ENCODE measurements around the gene PTK6. TPM values are rescaled to one million over a fixed set of nuclear protein-coding genes. Genes with fewer than 3 reads are reported as not detected.

The PTK6 gene
- total RNA-seq, 2 donors from 2014 or later = 0.22 TPM; not detected in 1

- H3K27ac ChIP-seq (ENCODE audit: low read depth, low read length) = peak overlapping the region; percentile 72
- DNase-seq = peak; percentile 99
- 3 to 5% methylated on average over 13 to 34 of the region's 37 CpGs for WGBS, 2 experiments (ENCODE audit: insufficient coverage in 1 of 2, insufficient read length in 1 of 2)
- H3K36me3 ChIP-seq (ENCODE audit: control insufficient read depth, insufficient read depth, low read length) = no peaks in the 10 kb centered on the region
- H3K4me3 ChIP-seq (ENCODE audit: low read length) = peak overlapping the region; percentile 77
- H3K4me1 ChIP-seq (ENCODE audit: control insufficient read depth, insufficient read depth, low read length) = no peaks in the 10 kb centered on the region
- peak overlapping the region; percentile 63 for H3K4me3 Mint-ChIP-seq
- H3K36me3 Mint-ChIP-seq (ENCODE audit: low read depth) = no peaks in the 10 kb centered on the region
- H3K9me3 Mint-ChIP-seq = no peaks in the 10 kb centered on the region
- no peaks in the 10 kb centered on the region for H3K9me3 ChIP-seq (ENCODE audit: control insufficient read depth, low read length)
- H3K9ac ChIP-seq (ENCODE audit: extremely low read depth, low read length, poor library complexity, severe bottlenecking) = peak overlapping the region; percentile 34
- no peaks in the 10 kb centered on the region for H3K4me1 Mint-ChIP-seq
- no peak for TF ChIP-seq CTCF (conservative IDR thresholded peaks at IDR 0.05)
- H3K27me3 ChIP-seq (ENCODE audit: control insufficient read depth, insufficient read depth, low read length, poor library complexity, severe bottlenecking) = no peaks in the 10 kb centered on the region
- H3K27ac Mint-ChIP-seq = no peak overlapping the region
- no peaks in the 10 kb centered on the region for H3K27me3 Mint-ChIP-seq (ENCODE audit: insufficient read depth)
Observed at GRCh38 chr20:63553251-63553932, 16.2 kb upstream of the PTK6 start.

- WGBS, 2 experiments (ENCODE audit: insufficient coverage in 1 of 2, insufficient read length in 1 of 2) = 30 to 60% methylated on average over 3 to 14 of the region's 15 CpGs
- H3K9ac ChIP-seq (ENCODE audit: extremely low read depth, low read length, poor library complexity, severe bottlenecking) = no peak overlapping the region
- no peaks in the 10 kb centered on the region for H3K27me3 ChIP-seq (ENCODE audit: control insufficient read depth, insufficient read depth, low read length, poor library complexity, severe bottlenecking)
- H3K27ac ChIP-seq (ENCODE audit: low read depth, low read length) = no peak overlapping the region
- Mint-ChIP-seq H3K27ac (peak overlapping the region; percentile 75), H3K4me1 (no peaks in the 10 kb centered on the region), H3K36me3 (ENCODE audit: low read depth) (no peaks in the 10 kb centered on the region), H3K9me3 (no peaks in the 10 kb centered on the region), H3K27me3 (ENCODE audit: insufficient read depth) (no peaks in the 10 kb centered on the region), H3K4me3 (peak overlapping the region; percentile 63)
- no peaks in the 10 kb centered on the region for H3K4me1 ChIP-seq (ENCODE audit: control insufficient read depth, insufficient read depth, low read length)
- no peaks in the 10 kb centered on the region for H3K36me3 ChIP-seq (ENCODE audit: control insufficient read depth, insufficient read depth, low read length)
- no peaks in the 10 kb centered on the region for H3K9me3 ChIP-seq (ENCODE audit: control insufficient read depth, low read length)
- no peak for TF ChIP-seq CTCF (conservative IDR thresholded peaks at IDR 0.05)
- peak; percentile 71 for DNase-seq
- no peak overlapping the region for H3K4me3 ChIP-seq (ENCODE audit: low read length)
Observed at GRCh38 chr20:63552481-63553249, 15.5 kb upstream of the PTK6 start.

GRCh38 chr20:63551068-63551467 lies 13.9 kb upstream of the PTK6 start:
- Histone ChIP-seq H3K36me3 (ENCODE audit: control insufficient read depth, insufficient read depth, low read length) (no peaks in the 10 kb centered on the region), H3K9me3 (ENCODE audit: control insufficient read depth, low read length) (no peaks in the 10 kb centered on the region), H3K4me3 (ENCODE audit: low read length) (no peak overlapping the region), H3K27me3 (ENCODE audit: control insufficient read depth, insufficient read depth, low read length, poor library complexity, severe bottlenecking) (no peaks in the 10 kb centered on the region), H3K27ac (ENCODE audit: low read depth, low read length) (no peak overlapping the region), H3K4me1 (ENCODE audit: control insufficient read depth, insufficient read depth, low read length) (no peaks in the 10 kb centered on the region), H3K9ac (ENCODE audit: extremely low read depth, low read length, poor library complexity, severe bottlenecking) (no peak overlapping the region)
- no peak overlapping the region for H3K4me3 Mint-ChIP-seq
- no peaks in the 10 kb centered on the region for H3K9me3 Mint-ChIP-seq
- 74 to 85% methylated on average over 8 to 9 of the region's 9 CpGs for WGBS, 2 experiments (ENCODE audit: insufficient coverage in 1 of 2, insufficient read length in 1 of 2)
- H3K27me3 Mint-ChIP-seq (ENCODE audit: insufficient read depth) = no peaks in the 10 kb centered on the region
- DNase-seq = no peak
- no peak for TF ChIP-seq CTCF (conservative IDR thresholded peaks at IDR 0.05)
- H3K36me3 Mint-ChIP-seq (ENCODE audit: low read depth) = no peaks in the 10 kb centered on the region
- H3K27ac Mint-ChIP-seq = peak overlapping the region; percentile 16
- no peaks in the 10 kb centered on the region for H3K4me1 Mint-ChIP-seq

All from endodermal cell (in vitro differentiated cells).